Stimulated activated effector memory CD8-positive, alpha-beta T cell treated with anti-CD3 and anti-CD28 coated beads, Interleukin-12 subunit alpha, Interleukin-12 subunit beta, amount 100 ng/mL, for 72 hours (primary cell): ENCODE measurements around the gene ASTN2.

ENCODE experiments used
- ATAC-seq: fragments of 150-1000 bp; cut with Tn5 transposase; 2 replicates; pipeline ENCODE4 v1.10.0; 2021
- DNase-seq, 2 donors: peaks; one replicate each; pipeline ENCODE4 v3.0.0; 2021 to 2022; ENCODE audit warnings: low spot score in 2 of 2
- H3K27ac Mint-ChIP-seq: one replicate; pipeline ENCODE4 v1.8.0; 2022; ENCODE audit warnings: mild to moderate bottlenecking, mixed read lengths
- H3K36me3 Mint-ChIP-seq: one replicate; pipeline ENCODE4 v1.8.0; 2022; ENCODE audit warnings: mild to moderate bottlenecking, mixed read lengths
- H3K4me1 Mint-ChIP-seq: one replicate; pipeline ENCODE4 v1.8.0; 2022; ENCODE audit warnings: mixed read lengths
- H3K4me3 Mint-ChIP-seq: one replicate; pipeline ENCODE4 v1.8.0; 2022; ENCODE audit warnings: mild to moderate bottlenecking, mixed read lengths
- H3K9me3 Mint-ChIP-seq: one replicate; pipeline ENCODE4 v1.8.0; 2022; ENCODE audit warnings: mixed read lengths

The ASTN2 gene

GRCh38 chr9:116453785-116454184, 961.1 kb downstream of the ASTN2 start:
- no peaks in the 10 kb centered on the region for H3K4me1 Mint-ChIP-seq
- H3K36me3 Mint-ChIP-seq: no peaks in the 10 kb centered on the region
- ATAC-seq (no peak), DNase-seq (no peak)
- H3K27ac Mint-ChIP-seq: no peak overlapping the region
- H3K4me3 Mint-ChIP-seq: no peak overlapping the region
- peaks cover 18% of the 10 kb centered on the region for H3K9me3 Mint-ChIP-seq

GRCh38 chr9:116452634-116453033, 962.2 kb downstream of the ASTN2 start:
- peaks cover 14% of the 10 kb centered on the region for H3K9me3 Mint-ChIP-seq
- no peaks in the 10 kb centered on the region for H3K36me3 Mint-ChIP-seq
- H3K4me1 Mint-ChIP-seq: no peaks in the 10 kb centered on the region
- H3K4me3 Mint-ChIP-seq: no peak overlapping the region
- no peak overlapping the region for H3K27ac Mint-ChIP-seq
- ATAC-seq (no peak), DNase-seq (no peak)

- peaks cover 13% of the 10 kb centered on the region for H3K9me3 Mint-ChIP-seq
- no peak overlapping the region for H3K27ac Mint-ChIP-seq
- no peaks in the 10 kb centered on the region for H3K4me1 Mint-ChIP-seq
- no peak overlapping the region for H3K4me3 Mint-ChIP-seq
- DNase-seq (no peak), ATAC-seq (no peak)
- no peaks in the 10 kb centered on the region for H3K36me3 Mint-ChIP-seq
These were observed 962.6 kb downstream of the ASTN2 start for GRCh38 chr9:116452227-116452626.

GRCh38 chr9:116451500-116452115, 963.2 kb downstream of the ASTN2 start:
- ATAC-seq (no peak), DNase-seq (no peak)
- Mint-ChIP-seq H3K36me3 (no peaks in the 10 kb centered on the region), H3K4me1 (no peaks in the 10 kb centered on the region), H3K27ac (no peak overlapping the region), H3K9me3 (peaks cover 8% of the 10 kb centered on the region), H3K4me3 (no peak overlapping the region)

- no peak for DNase-seq
- Mint-ChIP-seq H3K9me3 (no peaks in the 10 kb centered on the region), H3K36me3 (no peaks in the 10 kb centered on the region), H3K4me3 (no peak overlapping the region), H3K4me1 (no peaks in the 10 kb centered on the region), H3K27ac (no peak overlapping the region)
- no peak for ATAC-seq
These were observed 964.3 kb downstream of the ASTN2 start for GRCh38 chr9:116450378-116451139.

- Mint-ChIP-seq H3K27ac (no peak overlapping the region), H3K4me3 (no peak overlapping the region)
- no peak for DNase-seq
These were observed 964.9 kb downstream of the ASTN2 start for GRCh38 chr9:116449949-116450348.

GRCh38 chr9:116448431-116448830, 966.4 kb downstream of the ASTN2 start:
- DNase-seq: no peak
- H3K4me1 Mint-ChIP-seq: no peaks in the 10 kb centered on the region
- H3K36me3 Mint-ChIP-seq: no peaks in the 10 kb centered on the region
- H3K9me3 Mint-ChIP-seq: no peaks in the 10 kb centered on the region
- no peak overlapping the region for H3K4me3 Mint-ChIP-seq
- H3K27ac Mint-ChIP-seq: no peak overlapping the region
- ATAC-seq: no peak

More at GRCh38 chr9:116449949-116450348, 964.9 kb downstream of the ASTN2 start:
- ATAC-seq: no peak
- no peaks in the 10 kb centered on the region for H3K4me1 Mint-ChIP-seq
- H3K36me3 Mint-ChIP-seq: no peaks in the 10 kb centered on the region
- no peaks in the 10 kb centered on the region for H3K9me3 Mint-ChIP-seq

GRCh38 chr9:116447934-116448333, 966.9 kb downstream of the ASTN2 start:
- ATAC-seq: peak; percentile 9
- H3K27ac Mint-ChIP-seq: no peak overlapping the region
- H3K9me3 Mint-ChIP-seq: no peaks in the 10 kb centered on the region
- H3K4me1 Mint-ChIP-seq: no peaks in the 10 kb centered on the region
- DNase-seq: no peak
- H3K36me3 Mint-ChIP-seq: no peaks in the 10 kb centered on the region
- no peak overlapping the region for H3K4me3 Mint-ChIP-seq

- Mint-ChIP-seq H3K9me3 (no peaks in the 10 kb centered on the region), H3K4me3 (no peak overlapping the region), H3K27ac (no peak overlapping the region), H3K4me1 (no peaks in the 10 kb centered on the region), H3K36me3 (no peaks in the 10 kb centered on the region)
- ATAC-seq (no peak), DNase-seq (no peak)
These were observed 972.3 kb downstream of the ASTN2 start for GRCh38 chr9:116442528-116442927.

GRCh38 chr9:116437411-116438370, 977.2 kb downstream of the ASTN2 start:
- Mint-ChIP-seq H3K4me1 (no peaks in the 10 kb centered on the region), H3K27ac (no peak overlapping the region), H3K4me3 (no peak overlapping the region), H3K9me3 (no peaks in the 10 kb centered on the region), H3K36me3 (no peaks in the 10 kb centered on the region)
- ATAC-seq (no peak), DNase-seq (no peak)

- no peaks in the 10 kb centered on the region for H3K4me1 Mint-ChIP-seq
- DNase-seq (no peak), ATAC-seq (no peak)
- no peaks in the 10 kb centered on the region for H3K36me3 Mint-ChIP-seq
- no peaks in the 10 kb centered on the region for H3K9me3 Mint-ChIP-seq
- H3K27ac Mint-ChIP-seq: no peak overlapping the region
- no peak overlapping the region for H3K4me3 Mint-ChIP-seq
These were observed 978.7 kb downstream of the ASTN2 start for GRCh38 chr9:116436121-116436520.

- Mint-ChIP-seq H3K9me3 (no peaks in the 10 kb centered on the region), H3K4me1 (no peaks in the 10 kb centered on the region), H3K36me3 (no peaks in the 10 kb centered on the region), H3K4me3 (no peak overlapping the region), H3K27ac (no peak overlapping the region)
- DNase-seq (no peak), ATAC-seq (no peak)
These were observed 979.2 kb downstream of the ASTN2 start for GRCh38 chr9:116435706-116436105.

- H3K4me3 Mint-ChIP-seq: no peak overlapping the region
- H3K27ac Mint-ChIP-seq: no peak overlapping the region
- H3K4me1 Mint-ChIP-seq: no peaks in the 10 kb centered on the region
- no peaks in the 10 kb centered on the region for H3K9me3 Mint-ChIP-seq
- ATAC-seq (no peak), DNase-seq (no peak)
- no peaks in the 10 kb centered on the region for H3K36me3 Mint-ChIP-seq
These were observed 980.5 kb downstream of the ASTN2 start for GRCh38 chr9:116434314-116434713.

GRCh38 chr9:116432051-116432450, 982.8 kb downstream of the ASTN2 start:
- DNase-seq: no peak
- no peaks in the 10 kb centered on the region for H3K4me1 Mint-ChIP-seq

GRCh38 chr9:116430849-116431248, 984.0 kb downstream of the ASTN2 start:
- ATAC-seq: no peak
- H3K4me1 Mint-ChIP-seq: no peaks in the 10 kb centered on the region
- H3K9me3 Mint-ChIP-seq: no peaks in the 10 kb centered on the region
- no peaks in the 10 kb centered on the region for H3K36me3 Mint-ChIP-seq
- DNase-seq: no peak
- H3K4me3 Mint-ChIP-seq: no peak overlapping the region
- no peak overlapping the region for H3K27ac Mint-ChIP-seq

More at GRCh38 chr9:116432051-116432450, 982.8 kb downstream of the ASTN2 start:
- Mint-ChIP-seq H3K27ac (no peak overlapping the region), H3K9me3 (no peaks in the 10 kb centered on the region), H3K36me3 (no peaks in the 10 kb centered on the region), H3K4me3 (no peak overlapping the region)
- ATAC-seq: no peak
